ENCODE results near the gene MDP1. TPM values are rescaled to one million over a fixed set of nuclear protein-coding genes. Genes with fewer than 3 reads are reported as not detected.

MDP1 gene
- total RNA-seq, 3 donors from 2014 or later: 11.1 to 14.8 (median 13.2) TPM

DNA sequence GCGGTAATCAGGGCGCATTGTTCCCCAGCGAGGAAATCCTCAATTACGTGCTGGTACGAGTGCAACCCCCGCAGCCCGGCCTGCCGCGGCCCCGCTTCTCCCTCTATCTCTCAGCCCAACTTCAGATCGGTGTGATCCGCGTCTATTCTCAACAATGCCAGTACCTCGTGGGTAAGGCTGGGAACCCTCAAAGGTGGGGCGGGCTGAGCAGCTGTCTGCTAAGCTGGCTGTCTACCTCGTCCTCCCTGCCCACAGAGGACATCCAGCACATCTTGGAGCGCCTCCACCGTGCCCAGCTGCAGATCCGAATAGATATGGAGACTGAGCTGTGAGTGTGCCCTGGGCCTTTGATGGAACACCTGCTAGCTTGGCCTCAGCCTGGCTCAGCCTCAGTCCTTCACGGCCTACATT lies 43.0 kb downstream of the MDP1 start:
- no peak for DNase-seq
- intact Hi-C loops (cut with DNase I, micrococcal nuclease): no loop called here

DNA sequence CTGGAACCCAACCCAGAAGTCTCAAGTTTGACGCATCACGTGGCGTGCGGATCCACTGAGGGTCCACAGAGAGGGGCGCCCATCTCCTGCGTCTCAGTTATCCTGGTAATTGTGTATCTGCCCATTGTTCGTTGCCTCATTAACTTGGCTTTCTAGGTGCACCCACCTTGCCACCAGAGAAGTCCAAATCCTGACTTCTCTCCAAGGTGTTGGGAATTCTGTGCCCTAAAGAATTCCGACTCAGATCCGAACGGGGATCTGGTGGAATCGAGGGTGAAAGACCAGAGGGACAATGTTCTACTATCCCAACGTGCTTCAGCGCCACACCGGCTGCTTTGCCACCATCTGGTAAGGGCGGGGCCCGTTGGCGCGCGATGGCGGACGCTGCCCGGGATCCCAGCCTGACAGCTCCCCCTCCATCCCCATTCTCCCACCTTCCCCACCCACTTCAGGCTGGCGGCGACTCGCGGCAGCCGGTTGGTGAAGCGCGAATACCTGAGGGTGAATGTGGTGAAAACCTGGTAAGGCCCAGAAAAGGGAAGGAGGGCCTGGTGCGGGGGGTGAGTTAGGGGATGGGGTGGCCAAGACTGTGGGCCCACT lies 43.5 kb downstream of the MDP1 start:
- intact Hi-C loops (cut with DNase I, micrococcal nuclease): no loop called here
- no peaks in the 10 kb centered on the region for H3K36me3 ChIP-seq (ENCODE audit: low read depth)
- H3K9me3 ChIP-seq: no peaks in the 10 kb centered on the region
- H3K4me3 ChIP-seq: no peak overlapping the region
- no peaks in the 10 kb centered on the region for H3K4me1 ChIP-seq (ENCODE audit: low read depth)
- no peak for ATAC-seq
- TF ChIP-seq, protein P1, sequence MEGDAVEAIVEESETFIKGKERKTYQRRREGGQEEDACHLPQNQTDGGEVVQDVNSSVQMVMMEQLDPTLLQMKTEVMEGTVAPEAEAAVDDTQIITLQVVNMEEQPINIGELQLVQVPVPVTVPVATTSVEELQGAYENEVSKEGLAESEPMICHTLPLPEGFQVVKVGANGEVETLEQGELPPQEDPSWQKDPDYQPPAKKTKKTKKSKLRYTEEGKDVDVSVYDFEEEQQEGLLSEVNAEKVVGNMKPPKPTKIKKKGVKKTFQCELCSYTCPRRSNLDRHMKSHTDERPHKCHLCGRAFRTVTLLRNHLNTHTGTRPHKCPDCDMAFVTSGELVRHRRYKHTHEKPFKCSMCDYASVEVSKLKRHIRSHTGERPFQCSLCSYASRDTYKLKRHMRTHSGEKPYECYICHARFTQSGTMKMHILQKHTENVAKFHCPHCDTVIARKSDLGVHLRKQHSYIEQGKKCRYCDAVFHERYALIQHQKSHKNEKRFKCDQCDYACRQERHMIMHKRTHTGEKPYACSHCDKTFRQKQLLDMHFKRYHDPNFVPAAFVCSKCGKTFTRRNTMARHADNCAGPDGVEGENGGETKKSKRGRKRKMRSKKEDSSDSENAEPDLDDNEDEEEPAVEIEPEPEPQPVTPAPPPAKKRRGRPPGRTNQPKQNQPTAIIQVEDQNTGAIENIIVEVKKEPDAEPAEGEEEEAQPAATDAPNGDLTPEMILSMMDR (IDR thresholded peaks at IDR 0.05): no peak
- DNase-seq: no peak

More for the DNA sequence above, 43.0 kb downstream of the MDP1 start:
- H3K36me3 ChIP-seq (ENCODE audit: low read depth): no peaks in the 10 kb centered on the region
- no peaks in the 10 kb centered on the region for H3K9me3 ChIP-seq
- ATAC-seq: no peak
- H3K4me1 ChIP-seq (ENCODE audit: low read depth): no peaks in the 10 kb centered on the region
- H3K4me3 ChIP-seq: no peak overlapping the region
- TF ChIP-seq, protein P1 (IDR thresholded peaks at IDR 0.05): no peak

DNA sequence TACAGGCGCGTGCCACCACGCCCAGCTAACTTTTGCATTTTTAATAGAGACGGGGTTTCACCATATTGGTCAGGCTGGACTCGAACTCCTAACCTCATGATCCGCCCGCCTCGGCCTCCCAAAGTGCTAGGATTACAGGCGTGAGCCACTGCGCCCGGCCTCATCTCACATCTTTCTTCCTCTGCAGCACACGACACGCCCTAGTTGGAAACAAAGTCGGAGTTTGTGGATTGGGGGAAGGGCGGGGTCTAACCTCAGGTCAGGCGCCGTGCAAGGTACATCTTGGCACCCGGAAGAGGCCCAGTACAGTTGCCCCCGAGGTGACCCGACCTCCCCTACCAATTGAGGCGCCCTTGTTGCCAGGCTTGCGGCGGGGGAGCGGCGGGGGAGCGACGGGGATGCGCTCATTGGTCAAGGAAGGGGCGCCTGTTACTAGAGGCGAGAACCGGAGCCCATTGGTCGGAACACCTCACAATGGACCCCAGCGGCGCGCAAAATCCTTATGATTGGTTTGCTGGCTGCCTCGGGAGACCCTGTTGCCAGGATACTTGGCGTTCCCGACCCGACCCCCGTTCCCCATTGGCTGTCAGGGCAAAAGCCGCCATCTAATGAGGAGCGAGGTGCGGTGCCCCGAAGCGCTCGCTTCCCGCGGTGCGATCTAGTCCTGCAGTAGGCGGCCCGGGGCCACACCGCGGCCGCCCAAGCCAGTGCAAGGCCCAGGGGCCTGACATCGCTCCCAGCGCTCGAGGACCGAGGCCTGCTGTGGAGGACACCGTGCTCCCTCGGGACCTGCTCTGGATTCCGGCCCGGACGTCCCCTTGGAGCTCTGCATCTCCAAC lies 44.2 kb downstream of the MDP1 start, which contains the start of gene REC8:
REC8 (plus strand) TSS at position 659 of the 839 bp plus-strand sequence. CDS start 473 bp downstream, outside the sequence.
- Histone ChIP-seq H3K4me1 (ENCODE audit: low read depth) (no peaks in the 10 kb centered on the region), H3K9me3 (no peaks in the 10 kb centered on the region), H3K4me3 (no peak within 1 kb of the TSS), H3K36me3 (ENCODE audit: low read depth) (no peaks in the 10 kb centered on the region)
- ATAC-seq: peak; percentile 72
- peak; percentile 58 to 85 (median 68) for DNase-seq
- intact Hi-C loops (cut with DNase I, micrococcal nuclease): no loop called here
- TF ChIP-seq, protein P1 (IDR thresholded peaks at IDR 0.05): no peak

DNA sequence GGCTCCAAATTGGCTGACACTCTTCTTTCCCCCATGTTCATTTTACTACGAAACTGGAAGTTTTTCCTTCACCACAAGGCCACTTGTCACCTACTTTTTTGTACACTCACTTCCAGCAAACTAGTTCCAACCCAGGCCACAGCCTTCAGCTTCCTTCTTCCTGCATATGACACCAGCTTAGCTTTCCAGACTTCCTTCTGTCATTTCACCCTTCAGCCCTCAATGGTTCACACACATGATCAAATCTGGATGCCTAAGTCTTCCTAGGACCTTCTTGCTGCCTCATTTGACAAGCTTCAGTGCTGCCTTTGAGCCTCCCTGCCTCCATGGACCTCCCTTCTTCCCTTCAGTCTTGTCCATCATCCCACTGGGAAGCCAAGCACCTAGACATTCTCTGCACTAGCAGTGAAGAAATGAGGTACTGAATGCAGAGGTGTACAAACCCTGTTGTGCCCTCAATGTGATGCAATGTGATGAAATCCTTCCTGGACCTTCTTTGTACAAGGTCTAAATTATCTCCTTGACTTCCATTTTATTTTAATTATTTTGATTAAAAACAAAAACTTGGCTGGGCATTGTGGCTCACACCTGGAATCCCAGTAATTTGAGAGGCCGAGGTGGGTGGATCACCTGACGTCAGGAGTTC lies 48.3 kb downstream of the MDP1 start:
- TF ChIP-seq, protein P1 (IDR thresholded peaks at IDR 0.05): no peak
- Histone ChIP-seq H3K4me3 (no peak overlapping the region), H3K9me3 (no peaks in the 10 kb centered on the region), H3K36me3 (ENCODE audit: low read depth) (no peaks in the 10 kb centered on the region), H3K4me1 (ENCODE audit: low read depth) (peaks cover 5% of the 10 kb centered on the region)
- DNase-seq: no peak
- no peak for ATAC-seq
- intact Hi-C loops (cut with DNase I, micrococcal nuclease): no loop called here

DNA sequence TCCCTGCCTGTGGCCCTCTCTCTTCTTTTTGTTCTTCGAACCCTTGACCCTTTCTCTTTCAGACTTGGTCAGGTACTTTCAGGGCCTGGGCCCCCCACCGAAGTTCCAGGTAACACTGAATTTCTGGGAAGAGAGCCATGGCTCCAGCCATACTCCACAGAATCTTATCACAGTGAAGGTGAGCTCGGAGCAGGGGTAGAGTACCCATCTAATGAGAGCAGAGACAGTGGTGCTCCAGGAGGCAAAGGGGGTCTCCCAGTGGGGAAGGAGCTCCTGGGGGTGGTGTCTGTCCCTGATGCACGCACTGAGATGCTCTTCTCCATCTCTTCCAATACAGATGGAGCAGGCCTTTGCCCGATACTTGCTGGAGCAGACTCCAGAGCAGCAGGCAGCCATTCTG lies 50.1 kb downstream of the MDP1 start:
- no peak overlapping the region for H3K4me3 ChIP-seq
- intact Hi-C loops (cut with DNase I, micrococcal nuclease): no loop called here

More for the DNA sequence above, 50.1 kb downstream of the MDP1 start:
- TF ChIP-seq, protein P1 (IDR thresholded peaks at IDR 0.05): no peak
- Histone ChIP-seq H3K36me3 (ENCODE audit: low read depth) (no peaks in the 10 kb centered on the region), H3K4me1 (ENCODE audit: low read depth) (peaks cover 19% of the 10 kb centered on the region), H3K9me3 (no peaks in the 10 kb centered on the region)
- DNase-seq: peak in 1 of 3 donors; percentile 13
- ATAC-seq: no peak

Measured in mucosa of descending colon (tissue), 3 donors.